GM21723 (cell line): ENCODE measurements around the gene PALM3.

ENCODE experiments used
- ATAC-seq: cut with Tn5 transposase; IDR thresholded peaks from one replicate; pipeline ENCODE4 v1.9.1; 2021; ENCODE audit warnings: mild to moderate bottlenecking, moderate library complexity; ENCODE audit not compliant: unreplicated experiment

PALM3 gene

GRCh38 chr19:14089662-14090508, 28.0 kb upstream of the PALM3 start:
- ATAC-seq: no peak

- ATAC-seq: no peak
These were observed 27.5 kb upstream of the PALM3 start for GRCh38 chr19:14089412-14089661.

GRCh38 chr19:14088634-14089411, 26.9 kb upstream of the PALM3 start:
- no peak for ATAC-seq

GRCh38 chr19:14086098-14086497, 24.2 kb upstream of the PALM3 start:
- no peak for ATAC-seq

GRCh38 chr19:14085309-14085995, 23.6 kb upstream of the PALM3 start, which contains the start of gene C19orf67:
Gene C19orf67 (minus strand): TSS chr19:14085783. CDS start chr19:14085627, 156 bp downstream.
- no peak for ATAC-seq

- ATAC-seq: no peak
These were observed 20.7 kb upstream of the PALM3 start for GRCh38 chr19:14082675-14082960.

- peak; percentile 8 for ATAC-seq
These were observed 20.2 kb upstream of the PALM3 start for GRCh38 chr19:14081797-14082674.

- peak; percentile 85 for ATAC-seq
These were observed 19.3 kb upstream of the PALM3 start for GRCh38 chr19:14080887-14081796.

- ATAC-seq: no peak
These were observed 16.5 kb upstream of the PALM3 start for GRCh38 chr19:14078411-14078810.

- ATAC-seq: no peak
These were observed 12.3 kb upstream of the PALM3 start for GRCh38 chr19:14073925-14074838.

- ATAC-seq: peak; percentile 48
These were observed 11.5 kb upstream of the PALM3 start for GRCh38 chr19:14073261-14073924.

- no peak for ATAC-seq
These were observed 10.8 kb upstream of the PALM3 start, which contains the start of gene MISP3 for GRCh38 chr19:14072535-14073260. Gene MISP3 (plus strand): TSS chr19:14072786. CDS start chr19:14073310, 524 bp downstream.

- no peak for ATAC-seq
These were observed 8.6 kb upstream of the PALM3 start for GRCh38 chr19:14070268-14071050.

GRCh38 chr19:14066134-14066533, 4.3 kb upstream of the PALM3 start:
- no peak for ATAC-seq

- no peak for ATAC-seq
These were observed 1.2 kb upstream of the PALM3 start for GRCh38 chr19:14063105-14063504.

- ATAC-seq: no peak
These were observed 631 bp upstream of the PALM3 start for GRCh38 chr19:14062558-14062855.
